GM12878 (cell line): ENCODE measurements around the gene HM13. TPM values are rescaled to one million over a fixed set of nuclear protein-coding genes. Genes with fewer than 3 reads are reported as not detected.

Source experiments
- ATAC-seq: fragments of 200-7000 bp; cut with Tn5 transposase; 3 replicates; pipeline ENCODE4 v1.9.1; 2020; ENCODE audit warnings: mild to moderate bottlenecking, moderate library complexity
- BruUV-seq: library from RNA; stranded (reverse); fragments of 400-500 nt; replicated peaks from 2 replicates; lab custom pipeline; 2021; lab: Mats Ljungman, UMichigan
- CTCF ChIA-PET: fragments of 300-600 bp; sonication (Branson Sonifier 250); formaldehyde crosslinking; extraction: SDS; loops from one replicate; lab custom pipeline; 2021; ENCODE audit warnings: inconsistent platforms; lab: Yijun Ruan, JAX
- POLR2A ChIA-PET: fragments of 350-600 bp; formaldehyde crosslinking; extraction: SDS; loops from one replicate; lab custom pipeline; 2021; ENCODE audit warnings: inconsistent platforms; lab: Charles Lee
- RAD21 ChIA-PET: fragments of 300-600 bp; sonication (Branson Sonifier 250); formaldehyde crosslinking; loops from one replicate; lab custom pipeline; 2023; ENCODE audit warnings: antibody characterized with exemption; ENCODE audit not compliant: unreplicated experiment; lab: Charles Lee
- SMC1A ChIA-PET: fragments of 300-600 bp; sonication (Branson Sonifier 250); formaldehyde crosslinking; loops from one replicate; lab custom pipeline; 2023; ENCODE audit not compliant: unreplicated experiment, uncharacterized antibody; lab: Charles Lee
- DNase-seq: peaks from one replicate; pipeline ENCODE4 v3.0.0-alpha.2; 2011; ENCODE audit warnings: low read depth, low spot score
- FAIRE-seq: peaks from 3 replicates; lab custom pipeline; 2011; peaks lifted over from hg19 to GRCh38; lab: Jason Lieb, UNC
- H2AFZ ChIP-seq: 2 replicates; pipeline ENCODE4 v1.6.0; 2011; ENCODE audit warnings: low read depth, low read length, control low read depth; ENCODE audit not compliant: control insufficient read depth
- H3K27ac ChIP-seq: 2 replicates; pipeline ENCODE4 v1.5.1; 2011; ENCODE audit warnings: control low read depth; ENCODE audit not compliant: control insufficient read depth, insufficient read depth
- H3K27me3 ChIP-seq, 2 experiments: replicated peaks in 1 of 2; 2 replicates each; pipeline versions ENCODE4 v1.6.0 to v1.6.1; 2011; ENCODE audit warnings: low read length in 1 of 2; ENCODE audit not compliant: control insufficient read depth in 2 of 2, insufficient read depth in 2 of 2
- H3K36me3 ChIP-seq, 2 experiments: 2 replicates each; pipeline ENCODE4 v1.5.1; 2011; ENCODE audit warnings: low read length in 1 of 2; ENCODE audit not compliant: control insufficient read depth in 2 of 2, insufficient read depth in 2 of 2
- H3K4me1 ChIP-seq: 2 replicates; pipeline ENCODE4 v1.6.1; 2011; ENCODE audit warnings: mild to moderate bottlenecking, low read length, moderate library complexity, mixed read lengths; ENCODE audit not compliant: control insufficient read depth, insufficient read depth
- H3K4me2 ChIP-seq: 2 replicates; pipeline ENCODE4 v1.6.0; 2011; ENCODE audit warnings: control low read depth; ENCODE audit not compliant: control insufficient read depth, insufficient read depth
- H3K4me3 ChIP-seq: fragments of 200-600 bp; sonication (generic); 2 replicates; pipeline ENCODE4 v1.5.1; 2016
- H3K79me2 ChIP-seq: 2 replicates; pipeline ENCODE4 v1.6.0; 2011; ENCODE audit warnings: low read length; ENCODE audit not compliant: control insufficient read depth, insufficient read depth
- H3K9ac ChIP-seq: 2 replicates; pipeline ENCODE4 v1.8.0; 2011; ENCODE audit warnings: low read length, control low read depth, mixed read lengths; ENCODE audit not compliant: control insufficient read depth, insufficient read depth
- H3K9me3 ChIP-seq: replicated peaks from 3 replicates; pipeline ENCODE4 v1.5.1; 2011; ENCODE audit warnings: mild to moderate bottlenecking, low read length; ENCODE audit not compliant: control insufficient read depth, insufficient read depth
- H4K20me1 ChIP-seq: 2 replicates; pipeline ENCODE4 v1.6.0; 2011; ENCODE audit not compliant: control insufficient read depth, insufficient read depth
- SPI1 ChIP-seq: IDR thresholded peaks from 2 replicates; pipeline ENCODE4 v1.6.1; 2011; ENCODE audit warnings: low read depth, mild to moderate bottlenecking, low read length, moderate library complexity, borderline replicate concordance; ENCODE audit not compliant: insufficient read depth
- ZNF217 ChIP-seq: fragments of 450-650 bp; IDR thresholded peaks from 2 replicates; pipeline ENCODE4 v1.6.1; 2017; ENCODE audit warnings: antibody characterized with exemption, mild to moderate bottlenecking
- WGBS: methylation state at CpG from one replicate; pipeline ENCODE4 v1.1.6; 2016; ENCODE audit warnings: low lambda C conversion rate; ENCODE audit not compliant: insufficient replicate concordance, insufficient coverage; ENCODE audit errors: missing lambda C conversion rate; 5-methylcytosine and 5-hydroxymethylcytosine counted together
- in situ Hi-C: fragments of 300-500 bp; cut with MboI; formaldehyde crosslinking; loops from 9 replicates; pipeline ENCODE4 v1.14.3; 2018; ENCODE audit warnings: mixed read lengths
- intact Hi-C: fragments of 100-400 bp; cut with micrococcal nuclease; formaldehyde crosslinking; loops from one replicate; pipeline ENCODE4 v1.14.2; 2022; ENCODE audit not compliant: unreplicated experiment
- microRNA-seq: library from miRNA; unstranded; fragments of <30 nt; microRNA quantifications from one replicate; pipeline ENCODE4, GENCODE V29; 2018
- polyA plus RNA-seq, 11 experiments: library from polyadenylated mRNA; depleted of rRNA in 4 of 11; unstranded in 6 of 11; stranded (reverse) in 5 of 11; fragments of >200 nt; fragmentation: Nextera tagmentation in 4 of 11; fragmentation: Illumina TruSeq in 1 of 11; extraction: Ambion mirVana in 4 of 11; extraction: Trizol in 1 of 11; gene quantifications; 1 replicate in 1 of 11; 2 replicates in 10 of 11; pipeline versions ENCODE4 v1.2.1 to v1.2.3, GENCODE V29; 2011 to 2016; ENCODE audit warnings: inconsistent platforms in 2 of 11, missing spikeins in 2 of 11, low read depth in 1 of 11
- small RNA-seq: library from RNA; depleted of rRNA; stranded (forward); fragments of <200 nt; gene quantifications from one replicate; pipeline ENCODE3, GENCODE V24; 2014
- total RNA-seq, 4 experiments: library from RNA; depleted of rRNA in 3 of 4; stranded (reverse); fragments of >200 nt in 3 of 4; fragmentation: Illumina TruSeq in 1 of 4; extraction: Trizol in 1 of 4; gene quantifications; 2 replicates each; pipeline versions ENCODE4 v1.2.1 to v1.2.3, GENCODE V29; 2013 to 2021

The HM13 gene
- total and polyA plus RNA-seq, 10 of the 15 experiments (the other 5 are each of a cell fraction or from before 2014, with no cell fraction given) = 4.8 to 185 (median 81.7) TPM

GRCh38 chr20:31617432-31618104, 103.3 kb downstream of the HM13 start:
- intact Hi-C loops = no loop called here
- WGBS = 55% methylated on average over 6 of the region's 6 CpGs
- no peak for DNase-seq
- ChIA-PET RAD21 (interaction anchor here (0.6 to 1.3 kb wide), 2 partner anchors 14 to 17 kb away, joined by 3 to 4 read pairs; no protein-coding TSS in a partner anchor), CTCF (interaction anchor here (1.4 to 18.6 kb wide), 2 partner anchors 16 to 53 kb away, joined by 7 to 958 read pairs; no protein-coding TSS in a partner anchor), SMC1A (no interaction called here), POLR2A (no interaction called here)
- H4K20me1 ChIP-seq = no peaks in the 10 kb centered on the region
- H3K79me2 ChIP-seq = no peaks in the 10 kb centered on the region
- H3K27me3 ChIP-seq = no peaks in the 10 kb centered on the region; a peak in 1 of 4 replicates
- in situ Hi-C loops = no loop called here
- H2AFZ ChIP-seq = peak overlapping the region; percentile 48
- no peak overlapping the region for H3K4me2 ChIP-seq
- no peaks in the 10 kb centered on the region for H3K36me3 ChIP-seq
- TF ChIP-seq ZNF217 (no peak), SPI1 (peak; percentile 65; the same call in 1 of the 2 replicates)
- H3K4me1 ChIP-seq = peaks cover 4% of the 10 kb centered on the region; the same call in 1 of the 2 replicates
- no peak overlapping the region for H3K27ac ChIP-seq
- no peak for ATAC-seq
- no peaks in the 10 kb centered on the region for H3K9me3 ChIP-seq
- H3K4me3 ChIP-seq = no peak overlapping the region
- no peak overlapping the region for H3K9ac ChIP-seq
- no peak for FAIRE-seq
- no TSS peak for BruUV-seq

Small RNA genes within 50 kb of the gene (microRNA-seq; reads per million reads assigned to microRNA genes)
- gene MIR3193 = not detected

Small RNA genes within 50 kb of the gene (small RNA-seq; reads per million reads assigned to genes)
- not detected for gene MIR3193

Other genes with a start within 250 kb of the HM13 start
Only the 7 nearest of the 11 such genes appear.
- not detected in 2 replicates for gene DEFB119, start 123.9 kb upstream of the HM13 start, total RNA-seq (2014; rRNA removed)
- not detected in 2 replicates for gene DEFB119, start 123.9 kb upstream of the HM13 start, total RNA-seq (2014; rRNA removed; fragmentation: Illumina TruSeq; extraction: Trizol)
- gene DEFB119, start 123.9 kb upstream of the HM13 start, total RNA-seq (2021) = not detected in 2 replicates
- not detected in 2 replicates for gene DEFB119, start 123.9 kb upstream of the HM13 start, polyA plus RNA-seq (2011; rRNA removed)
- not detected in 2 replicates for gene DEFB119, start 123.9 kb upstream of the HM13 start, polyA plus RNA-seq (2014; fragmentation: Illumina TruSeq; extraction: Trizol)
- not detected for gene DEFB119, start 123.9 kb upstream of the HM13 start, polyA plus RNA-seq (2014; fragmentation: Nextera tagmentation; extraction: Ambion mirVana)
- gene DEFB119, start 123.9 kb upstream of the HM13 start, polyA plus RNA-seq (2014; rRNA removed) = not detected in 2 replicates
- not detected for gene DEFB119, start 123.9 kb upstream of the HM13 start, polyA plus RNA-seq (2016; fragmentation: Nextera tagmentation; extraction: Ambion mirVana)
- gene DEFB121, start 108.2 kb upstream of the HM13 start, total RNA-seq (2014; rRNA removed) = not detected in 2 replicates
- not detected in 2 replicates for gene DEFB121, start 108.2 kb upstream of the HM13 start, total RNA-seq (2014; rRNA removed; fragmentation: Illumina TruSeq; extraction: Trizol)
- gene DEFB121, start 108.2 kb upstream of the HM13 start, total RNA-seq (2021) = not detected in 2 replicates
- not detected in 2 replicates for gene DEFB121, start 108.2 kb upstream of the HM13 start, polyA plus RNA-seq (2011; rRNA removed)
- gene DEFB121, start 108.2 kb upstream of the HM13 start, polyA plus RNA-seq (2014; fragmentation: Illumina TruSeq; extraction: Trizol) = not detected in 2 replicates
- not detected for gene DEFB121, start 108.2 kb upstream of the HM13 start, polyA plus RNA-seq (2014; fragmentation: Nextera tagmentation; extraction: Ambion mirVana)
- not detected in 2 replicates for gene DEFB121, start 108.2 kb upstream of the HM13 start, polyA plus RNA-seq (2014; rRNA removed)
- gene DEFB121, start 108.2 kb upstream of the HM13 start, polyA plus RNA-seq (2016; fragmentation: Nextera tagmentation; extraction: Ambion mirVana) = not detected
- gene DEFB123, start 73.8 kb upstream of the HM13 start, total RNA-seq (2014; rRNA removed) = not detected in 2 replicates
- not detected in 2 replicates for gene DEFB123, start 73.8 kb upstream of the HM13 start, total RNA-seq (2014; rRNA removed; fragmentation: Illumina TruSeq; extraction: Trizol)
- gene DEFB123, start 73.8 kb upstream of the HM13 start, total RNA-seq (2021) = not detected in 2 replicates
- gene DEFB123, start 73.8 kb upstream of the HM13 start, polyA plus RNA-seq (2011; rRNA removed) = not detected in 2 replicates
- gene DEFB123, start 73.8 kb upstream of the HM13 start, polyA plus RNA-seq (2014; fragmentation: Illumina TruSeq; extraction: Trizol) = not detected in 2 replicates
- gene DEFB123, start 73.8 kb upstream of the HM13 start, polyA plus RNA-seq (2014; fragmentation: Nextera tagmentation; extraction: Ambion mirVana) = not detected
- not detected in 2 replicates for gene DEFB123, start 73.8 kb upstream of the HM13 start, polyA plus RNA-seq (2014; rRNA removed)
- gene DEFB123, start 73.8 kb upstream of the HM13 start, polyA plus RNA-seq (2016; fragmentation: Nextera tagmentation; extraction: Ambion mirVana) = not detected
- not detected in 2 replicates for gene DEFB124, start 39.3 kb upstream of the HM13 start, total RNA-seq (2014; rRNA removed)
- not detected in 2 replicates for gene DEFB124, start 39.3 kb upstream of the HM13 start, total RNA-seq (2014; rRNA removed; fragmentation: Illumina TruSeq; extraction: Trizol)
- not detected in 2 replicates for gene DEFB124, start 39.3 kb upstream of the HM13 start, total RNA-seq (2021)
- gene DEFB124, start 39.3 kb upstream of the HM13 start, polyA plus RNA-seq (2011; rRNA removed) = not detected in 2 replicates
- gene DEFB124, start 39.3 kb upstream of the HM13 start, polyA plus RNA-seq (2014; fragmentation: Illumina TruSeq; extraction: Trizol) = not detected in 2 replicates
- gene DEFB124, start 39.3 kb upstream of the HM13 start, polyA plus RNA-seq (2014; fragmentation: Nextera tagmentation; extraction: Ambion mirVana) = not detected
- gene DEFB124, start 39.3 kb upstream of the HM13 start, polyA plus RNA-seq (2014; rRNA removed) = not detected in 2 replicates
- gene DEFB124, start 39.3 kb upstream of the HM13 start, polyA plus RNA-seq (2016; fragmentation: Nextera tagmentation; extraction: Ambion mirVana) = not detected
- gene REM1, start 39.2 kb upstream of the HM13 start, total RNA-seq (2014; rRNA removed) = not detected in 2 replicates
- not detected in 2 replicates for gene REM1, start 39.2 kb upstream of the HM13 start, total RNA-seq (2014; rRNA removed; fragmentation: Illumina TruSeq; extraction: Trizol)
- gene REM1, start 39.2 kb upstream of the HM13 start, total RNA-seq (2021) = not detected in 2 replicates
- gene REM1, start 39.2 kb upstream of the HM13 start, polyA plus RNA-seq (2011; rRNA removed) = not detected in 2 replicates
- gene REM1, start 39.2 kb upstream of the HM13 start, polyA plus RNA-seq (2014; fragmentation: Illumina TruSeq; extraction: Trizol) = not detected in 2 replicates
- not detected for gene REM1, start 39.2 kb upstream of the HM13 start, polyA plus RNA-seq (2014; fragmentation: Nextera tagmentation; extraction: Ambion mirVana)
- not detected in 2 replicates for gene REM1, start 39.2 kb upstream of the HM13 start, polyA plus RNA-seq (2014; rRNA removed)
- not detected for gene REM1, start 39.2 kb upstream of the HM13 start, polyA plus RNA-seq (2016; fragmentation: Nextera tagmentation; extraction: Ambion mirVana)
- gene ID1, start 90.8 kb downstream of the HM13 start, total RNA-seq (2014; rRNA removed) = 0.38 and 0.56 TPM in 2 replicates
- 0.13 and 0.14 TPM in 2 replicates for gene ID1, start 90.8 kb downstream of the HM13 start, total RNA-seq (2014; rRNA removed; fragmentation: Illumina TruSeq; extraction: Trizol)
- 0.49 and 1.0 TPM in 2 replicates for gene ID1, start 90.8 kb downstream of the HM13 start, total RNA-seq (2021)
- 0.31 TPM in 1 of 2 replicates, not detected in the other for gene ID1, start 90.8 kb downstream of the HM13 start, polyA plus RNA-seq (2011; rRNA removed)
- gene ID1, start 90.8 kb downstream of the HM13 start, polyA plus RNA-seq (2014; fragmentation: Illumina TruSeq; extraction: Trizol) = not detected in 2 replicates
- gene ID1, start 90.8 kb downstream of the HM13 start, polyA plus RNA-seq (2014; fragmentation: Nextera tagmentation; extraction: Ambion mirVana) = under 1 TPM in 1 of 2 experiments, not detected in 1; 0.09 TPM
- 0.46 and 0.71 TPM in 2 replicates for gene ID1, start 90.8 kb downstream of the HM13 start, polyA plus RNA-seq (2014; rRNA removed)
- 1 to 10 TPM in 1 of 2 experiments, under 1 TPM in 1; 0.87 to 1.3 TPM for gene ID1, start 90.8 kb downstream of the HM13 start, polyA plus RNA-seq (2016; fragmentation: Nextera tagmentation; extraction: Ambion mirVana)
- gene COX4I2, start 123.5 kb downstream of the HM13 start, total RNA-seq (2014; rRNA removed) = not detected in 2 replicates
- not detected in 2 replicates for gene COX4I2, start 123.5 kb downstream of the HM13 start, total RNA-seq (2014; rRNA removed; fragmentation: Illumina TruSeq; extraction: Trizol)
- not detected in 2 replicates for gene COX4I2, start 123.5 kb downstream of the HM13 start, total RNA-seq (2021)
- gene COX4I2, start 123.5 kb downstream of the HM13 start, polyA plus RNA-seq (2011; rRNA removed) = not detected in 2 replicates
- not detected in 2 replicates for gene COX4I2, start 123.5 kb downstream of the HM13 start, polyA plus RNA-seq (2014; fragmentation: Illumina TruSeq; extraction: Trizol)
- not detected for gene COX4I2, start 123.5 kb downstream of the HM13 start, polyA plus RNA-seq (2014; fragmentation: Nextera tagmentation; extraction: Ambion mirVana)
- 0.34 TPM in 1 of 2 replicates, not detected in the other for gene COX4I2, start 123.5 kb downstream of the HM13 start, polyA plus RNA-seq (2014; rRNA removed)
- gene COX4I2, start 123.5 kb downstream of the HM13 start, polyA plus RNA-seq (2016; fragmentation: Nextera tagmentation; extraction: Ambion mirVana) = not detected